Psoas muscle (tissue), 8 donors: ENCODE measurements around the gene ATP5ME. TPM values are rescaled to one million over a fixed set of nuclear protein-coding genes. Genes with fewer than 3 reads are reported as not detected.
A peak's percentile ranks its signal among the peaks of the same experiment; 100 is the strongest.

Source experiments
- ATAC-seq, 4 donors: fragments of 200-7000 bp; cut with Tn5 transposase; one replicate each; pipeline ENCODE4 v1.9.1; 2020; ENCODE audit warnings: moderate library complexity in 3 of 4, mild to moderate bottlenecking in 2 of 4
- DNase-seq, 2 donors: peaks; one replicate each; pipeline ENCODE4 v3.0.0-alpha.2; 2020
- H3K27ac ChIP-seq: fragments of 200-600 bp; one replicate; pipeline ENCODE4 v1.8.0; 2022
- H3K27me3 ChIP-seq, 3 donors: fragments of 200-600 bp in 1 of 3; one replicate each; pipeline versions ENCODE4 v1.6.1 to v1.8.0; 2013 to 2022; ENCODE audit warnings: low read length in 2 of 3, mild to moderate bottlenecking in 2 of 3, moderate library complexity in 1 of 3; ENCODE audit not compliant: insufficient read depth in 3 of 3
- H3K36me3 ChIP-seq, 2 donors: fragments of 200-600 bp in 1 of 2; one replicate each; pipeline versions ENCODE4 v1.6.1 to v1.8.0; 2013 to 2022; ENCODE audit warnings: low read depth in 1 of 2, mild to moderate bottlenecking in 1 of 2, moderate library complexity in 1 of 2; ENCODE audit not compliant: insufficient read depth in 1 of 2
- H3K4me1 ChIP-seq: fragments of 200-600 bp; one replicate; pipeline ENCODE4 v1.8.0; 2022
- H3K4me3 ChIP-seq: fragments of 200-600 bp; one replicate; pipeline ENCODE4 v1.8.0; 2022; ENCODE audit warnings: mild to moderate bottlenecking
- H3K9me3 ChIP-seq: fragments of 200-600 bp; one replicate; pipeline ENCODE4 v1.8.0; 2022
- CTCF ChIP-seq: fragments of 200-600 bp; IDR thresholded peaks from one replicate; pipeline ENCODE4 v1.8.0; 2022; ENCODE audit warnings: antibody characterized with exemption
- WGBS, 3 donors: extraction: QIAGEN DNeasy Blood & Tissue Kit; methylation state at CpG; one replicate each; pipeline versions ENCODE4 v1.1.6 to v1.1.7; 2013; 5-methylcytosine and 5-hydroxymethylcytosine counted together
- intact Hi-C, 2 donors: fragments of 100-400 bp; cut with DNase I; formaldehyde crosslinking; loops; one replicate each; pipeline versions ENCODE4 v1.11.0 to v1.14.2; 2022
- polyA plus RNA-seq, 3 donors: library from polyadenylated mRNA; stranded (reverse); fragments of 200-250 nt; gene quantifications; one replicate each; pipeline ENCODE4 v1.2.3, GENCODE V29; 2013
- total RNA-seq, 4 donors: library from RNA; stranded (reverse); fragmentation: NEBNext Ultra II Directional in 2 of 4; extraction: Animal tissue kit (Norgen Biotek cat#: 25700) in 2 of 4; gene quantifications; one replicate each; pipeline versions ENCODE4 v1.2.1 to v1.2.4, GENCODE V29; 2021 to 2023
- donor health status: healthy with polysubstance abuse.
- donor health status: DM: no; HTN: no; CAD: no; lungs with moderate emphysema.
- donor health status: Bipolar disorder and iron deficiency.
- donor health status: healthy.
- donor health status: DM: yes; HTN: yes; CAD: no.
- donor health status: DM: no; HTN: no; CAD: no.
- donor health status: DM: no; HTN: no; CAD: no.
- donor health status: DM: yes; HTN: yes; CAD: no.

ATP5ME gene
- total and polyA plus RNA-seq, 7 donors, result 358 to 712 (median 470) TPM

- DNase-seq, result peak; percentile 97 to 99
Observed at GRCh38 chr4:705278-706082, 31.4 kb upstream of the ATP5ME start, which contains the start of gene PCGF3. PCGF3 (plus strand) TSS chr4:705832; CDS start chr4:733681, 27,849 bp downstream.

GRCh38 chr4:704971-705277 is 30.8 kb upstream of the ATP5ME start:
- Histone ChIP-seq H3K9me3 (no peaks in the 10 kb centered on the region), H3K27ac (no peak overlapping the region), H3K36me3 (no peaks in the 10 kb centered on the region), H3K4me3 (peak overlapping the region; percentile 92), H3K27me3 (no peaks in the 10 kb centered on the region), H3K4me1 (peaks cover 12% of the 10 kb centered on the region)
- no peak for ATAC-seq
- no peak for TF ChIP-seq CTCF
- DNase-seq, result no peak
- WGBS, 3 donors, result 92 to 100% (median 98%) methylated on average over 1 of the region's 1 CpG
- intact Hi-C loops, result no loop called here

More at GRCh38 chr4:705278-706082, 31.4 kb upstream of the ATP5ME start, which contains the start of gene PCGF3:
- peak within 1 kb of the TSS; percentile 90 for H3K27ac ChIP-seq
- H3K9me3 ChIP-seq, result no peaks in the 10 kb centered on the region
- H3K27me3 ChIP-seq, result no peaks in the 10 kb centered on the region
- peak within 1 kb of the TSS; percentile 92 for H3K4me3 ChIP-seq
- peaks cover 12% of the 10 kb centered on the region for H3K4me1 ChIP-seq
- peaks cover 0 to 4% of the 10 kb centered on the region in 2 donors for H3K36me3 ChIP-seq
- no peak for TF ChIP-seq CTCF
- peak; percentile 98 to 99 (median 98) for ATAC-seq
- WGBS, 3 donors, result 2 to 3% (median 2%) methylated on average over 53 to 82 of the region's 82 CpGs
- intact Hi-C loops, result no loop called here

- 92 to 93% (median 93%) methylated on average over 45 to 46 of the region's 46 CpGs for WGBS, 3 donors
- Histone ChIP-seq H3K4me1 (peaks cover 12% of the 10 kb centered on the region), H3K9me3 (no peaks in the 10 kb centered on the region), H3K4me3 (no peak overlapping the region), H3K27me3 (no peaks in the 10 kb centered on the region), H3K36me3 (no peaks in the 10 kb centered on the region), H3K27ac (no peak overlapping the region)
- no peak for TF ChIP-seq CTCF
- intact Hi-C loops, result no loop called here
- no peak for ATAC-seq
- no peak for DNase-seq
Observed at GRCh38 chr4:704198-704891, 30.3 kb upstream of the ATP5ME start.

- peaks cover 12% of the 10 kb centered on the region for H3K4me1 ChIP-seq
- H3K9me3 ChIP-seq, result no peaks in the 10 kb centered on the region
- no peaks in the 10 kb centered on the region for H3K36me3 ChIP-seq
- H3K27me3 ChIP-seq, result peaks cover 0 to 1% (median 0%) of the 10 kb centered on the region in 3 donors
- ATAC-seq (no peak), DNase-seq (peak in 1 of 2 donors; percentile 51)
- TF ChIP-seq CTCF, result no peak
- H3K4me3 ChIP-seq, result no peak overlapping the region
- intact Hi-C loops, result no loop called here
- 76 to 80% (median 80%) methylated on average over 10 of the region's 10 CpGs for WGBS, 3 donors
- H3K27ac ChIP-seq, result no peak overlapping the region
Observed at GRCh38 chr4:703336-704197, 29.5 kb upstream of the ATP5ME start.
